GM21717 (cell line): ENCODE data around the gene ATP8B4.
"Not testable (repeated sequence)": the region's sequence is repeated elsewhere in the genome, so short reads cannot be mapped to it uniquely, and the experiment has no call there.

Source experiments
- ATAC-seq: cut with Tn5 transposase; IDR thresholded peaks from one replicate; pipeline ENCODE4 v1.9.1; 2021; ENCODE audit warnings: mild to moderate bottlenecking, moderate library complexity; ENCODE audit not compliant: unreplicated experiment

Gene ATP8B4

GRCh38 chr15:50141856-50142255 lies 22.8 kb upstream of the ATP8B4 start:
- ATAC-seq, result no peak

GRCh38 chr15:50140983-50141382 lies 21.9 kb upstream of the ATP8B4 start:
- ATAC-seq, result no peak

GRCh38 chr15:50140098-50140497 lies 21.1 kb upstream of the ATP8B4 start:
- no peak for ATAC-seq

- no peak for ATAC-seq
Measured at GRCh38 chr15:50138391-50138790, 19.4 kb upstream of the ATP8B4 start.

GRCh38 chr15:50137893-50138292 lies 18.9 kb upstream of the ATP8B4 start:
- ATAC-seq, result no peak

GRCh38 chr15:50137330-50137761 lies 18.3 kb upstream of the ATP8B4 start:
- no peak for ATAC-seq

GRCh38 chr15:50135031-50135551 lies 16.1 kb upstream of the ATP8B4 start:
- ATAC-seq, result peak; percentile 60

GRCh38 chr15:50134524-50135024 lies 15.5 kb upstream of the ATP8B4 start:
- ATAC-seq, result peak; percentile 85

- ATAC-seq, result not testable (repeated sequence)
Measured at GRCh38 chr15:50132251-50132984, 13.4 kb upstream of the ATP8B4 start.

- no peak for ATAC-seq
Measured at GRCh38 chr15:50131617-50132016, 12.6 kb upstream of the ATP8B4 start.

GRCh38 chr15:50128266-50128665 lies 9.2 kb upstream of the ATP8B4 start:
- ATAC-seq, result no peak

- ATAC-seq, result no peak
Measured at GRCh38 chr15:50127255-50127777, 8.3 kb upstream of the ATP8B4 start.

- no peak for ATAC-seq
Measured at GRCh38 chr15:50126072-50126471, 7.0 kb upstream of the ATP8B4 start.

- ATAC-seq, result no peak
Measured at GRCh38 chr15:50124631-50125030, 5.6 kb upstream of the ATP8B4 start.

- no peak for ATAC-seq
Measured at GRCh38 chr15:50123861-50124557, 5.0 kb upstream of the ATP8B4 start.

GRCh38 chr15:50120729-50121128 lies 1.7 kb upstream of the ATP8B4 start:
- no peak for ATAC-seq

GRCh38 chr15:50117431-50118027 lies 1.5 kb downstream of the ATP8B4 start:
- no peak for ATAC-seq

GRCh38 chr15:50116477-50116876 lies 2.6 kb downstream of the ATP8B4 start:
- no peak for ATAC-seq

GRCh38 chr15:50113992-50114780 lies 4.8 kb downstream of the ATP8B4 start:
- ATAC-seq, result no peak

- ATAC-seq, result peak; percentile 39
Measured at GRCh38 chr15:50113187-50113505, 5.9 kb downstream of the ATP8B4 start.
